CD14-positive monocyte (primary cell): ENCODE measurements around the gene G2E3. TPM values are rescaled to one million over a fixed set of nuclear protein-coding genes. Genes with fewer than 3 reads are reported as not detected.
"Not testable (repeated sequence)": the region's sequence is repeated elsewhere in the genome, so short reads cannot be mapped to it uniquely, and the experiment has no call there.

Source experiments
- DNase-seq, 3 donors: peaks; one replicate each; pipeline ENCODE4 v3.0.0-alpha.2; 2011 to 2022
- H2AFZ ChIP-seq: 2 replicates; pipeline ENCODE4 v1.6.0; 2012; ENCODE audit warnings: mild to moderate bottlenecking, low read depth, low read length, inconsistent platforms; ENCODE audit not compliant: insufficient read depth, poor library complexity, severe bottlenecking
- H3K27ac ChIP-seq, 2 donors: 1 replicate in 1 of 2; 2 replicates in 1 of 2; pipeline ENCODE4 v1.5.1; 2012 to 2013; ENCODE audit warnings: low read length in 2 of 2, control low read depth in 1 of 2, inconsistent platforms in 1 of 2, low read depth in 1 of 2, mild to moderate bottlenecking in 1 of 2
- H3K27me3 ChIP-seq, 2 donors: one replicate each; pipeline versions ENCODE4 v1.6.0 to v1.6.1; 2011 to 2013; ENCODE audit warnings: low read length in 2 of 2; ENCODE audit not compliant: control insufficient read depth in 2 of 2, insufficient read depth in 2 of 2
- H3K36me3 ChIP-seq, 2 donors: replicated peaks in 1 of 2; 1 replicate in 1 of 2; 2 replicates in 1 of 2; pipeline versions ENCODE4 v1.5.1 to v1.6.1; 2012 to 2013; ENCODE audit warnings: low read length in 2 of 2, control low read depth in 1 of 2, inconsistent platforms in 1 of 2, mild to moderate bottlenecking in 1 of 2; ENCODE audit not compliant: insufficient read depth in 2 of 2, control insufficient read depth in 1 of 2
- H3K4me1 ChIP-seq, 2 donors: 1 replicate in 1 of 2; 2 replicates in 1 of 2; pipeline versions ENCODE4 v1.5.1 to v1.6.1; 2012 to 2013; ENCODE audit warnings: low read length in 2 of 2, control low read depth in 1 of 2, inconsistent platforms in 1 of 2, mild to moderate bottlenecking in 1 of 2, moderate library complexity in 1 of 2; ENCODE audit not compliant: insufficient read depth in 2 of 2, control insufficient read depth in 1 of 2
- H3K4me2 ChIP-seq: replicated peaks from 2 replicates; pipeline ENCODE3; 2012; ENCODE audit warnings: low read length, moderate library complexity, mild to moderate bottlenecking; ENCODE audit not compliant: poor library complexity, severe bottlenecking; ENCODE audit errors: extremely low read depth
- H3K4me3 ChIP-seq, 3 experiments: fragments of 200-600 bp in 1 of 3; sonication (generic) in 1 of 3; replicated peaks in 1 of 3; 1 replicate in 2 of 3; 2 replicates in 1 of 3; pipeline ENCODE4 v1.5.1; 2011 to 2013; ENCODE audit warnings: low read length in 3 of 3, mild to moderate bottlenecking in 3 of 3, control low read depth in 2 of 3, low read depth in 2 of 3, inconsistent platforms in 1 of 3, moderate library complexity in 1 of 3
- H3K79me2 ChIP-seq: 2 replicates; pipeline ENCODE4 v1.6.0; 2012; ENCODE audit warnings: mild to moderate bottlenecking, control low read depth, inconsistent platforms, low read length, moderate library complexity; ENCODE audit not compliant: insufficient read depth
- H3K9ac ChIP-seq: 2 replicates; pipeline ENCODE4 v1.6.0; 2017; ENCODE audit warnings: low read length, mild to moderate bottlenecking; ENCODE audit not compliant: insufficient read depth, poor library complexity, severe bottlenecking
- H3K9me3 ChIP-seq, 2 donors: replicated peaks in 1 of 2; 1 replicate in 1 of 2; 2 replicates in 1 of 2; pipeline versions ENCODE4 v1.5.1 to v1.6.1; 2012 to 2013; ENCODE audit warnings: low read length in 2 of 2, control low read depth in 1 of 2; ENCODE audit not compliant: control insufficient read depth in 1 of 2, insufficient read depth in 1 of 2
- H4K20me1 ChIP-seq: 2 replicates; pipeline ENCODE4 v1.6.0; 2012; ENCODE audit warnings: mild to moderate bottlenecking, low read length, control low read depth, moderate library complexity; ENCODE audit not compliant: insufficient read depth
- H3K27ac Mint-ChIP-seq, 7 donors: one replicate each; pipeline ENCODE4 v1.8.0; 2020; ENCODE audit warnings: mild to moderate bottlenecking in 7 of 7, mixed read lengths in 7 of 7, moderate library complexity in 6 of 7, inconsistent platforms in 2 of 7
- H3K27me3 Mint-ChIP-seq, 3 donors: one replicate each; pipeline ENCODE4 v1.8.0; 2021 to 2022; ENCODE audit warnings: low read depth in 3 of 3, mild to moderate bottlenecking in 3 of 3, mixed read lengths in 3 of 3, moderate library complexity in 3 of 3, inconsistent platforms in 1 of 3
- H3K36me3 Mint-ChIP-seq, 2 donors: one replicate each; pipeline ENCODE4 v1.8.0; 2020; ENCODE audit warnings: mixed read lengths in 2 of 2, inconsistent platforms in 1 of 2, mild to moderate bottlenecking in 1 of 2
- H3K4me1 Mint-ChIP-seq: one replicate; pipeline ENCODE4 v1.8.0; 2020; ENCODE audit warnings: mild to moderate bottlenecking, mixed read lengths
- H3K4me3 Mint-ChIP-seq, 2 donors: one replicate each; pipeline ENCODE4 v1.8.0; 2020; ENCODE audit warnings: mild to moderate bottlenecking in 2 of 2, mixed read lengths in 2 of 2, moderate library complexity in 1 of 2
- H3K9me3 Mint-ChIP-seq, 7 donors: one replicate each; pipeline ENCODE4 v1.8.0; 2020 to 2022; ENCODE audit warnings: mixed read lengths in 7 of 7, mild to moderate bottlenecking in 6 of 7, moderate library complexity in 6 of 7, inconsistent platforms in 2 of 7
- WGBS: methylation state at CpG from one replicate; pipeline ENCODE4 v1.1.5; 2013; ENCODE audit warnings: missing lambda C conversion rate; ENCODE audit not compliant: insufficient coverage; 5-methylcytosine and 5-hydroxymethylcytosine counted together
- intact Hi-C, 2 donors: fragments of 100-400 bp; cut with micrococcal nuclease; formaldehyde crosslinking; loops; one replicate each; pipeline versions ENCODE4 v1.15.0 to v1.15.1; 2023
- polyA plus RNA-seq, 3 donors: library from polyadenylated mRNA; depleted of rRNA in 1 of 3; unstranded in 2 of 3; stranded (reverse) in 1 of 3; fragments of 300-500 nt in 2 of 3; fragments of >200 nt in 1 of 3; fragmentation: Illumina TruSeq in 2 of 3; gene quantifications; 1 replicate in 2 of 3; 2 replicates in 1 of 3; pipeline ENCODE4 v1.2.3, GENCODE V29; 2012 to 2021
- TF ChIP-seq, protein P1 (sequence below): fragments of 200-600 bp; IDR thresholded peaks from one replicate; pipeline ENCODE4 v1.8.0; 2022; ENCODE audit warnings: antibody characterized with exemption, mild to moderate bottlenecking

Gene G2E3
- polyA plus RNA-seq, 3 donors = 5.6 to 12.1 (median 5.6) TPM

DNA sequence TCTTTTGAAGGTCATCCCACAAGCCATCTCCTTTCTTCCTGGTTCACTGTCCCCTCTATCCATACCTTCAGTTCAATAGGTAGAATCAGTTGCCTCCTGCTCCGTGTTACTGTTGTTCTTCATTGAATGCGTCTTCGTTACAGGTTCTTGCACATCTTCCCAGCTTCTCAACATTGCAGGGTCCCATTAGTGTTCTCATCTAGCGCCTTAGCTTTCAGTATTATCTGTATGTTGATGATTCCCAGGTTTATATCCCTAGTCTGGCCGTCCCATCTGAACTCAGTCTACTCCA, 65.1 kb downstream of the G2E3 start:
- DNase-seq = no peak
- Mint-ChIP-seq H3K27ac (peak overlapping the region in 3 of 7 donors; percentile 1 to 59 (median 20)), H3K9me3 (no peaks in the 10 kb centered on the region), H3K4me3 (no peak overlapping the region), H3K4me1 (peaks cover 33% of the 10 kb centered on the region), H3K27me3 (no peaks in the 10 kb centered on the region), H3K36me3 (peaks cover 17 to 22% of the 10 kb centered on the region in 2 donors)
- WGBS = 100% methylated on average over 1 of the region's 5 CpGs
- no peak overlapping the region for H2AFZ ChIP-seq
- TF ChIP-seq, protein P1, sequence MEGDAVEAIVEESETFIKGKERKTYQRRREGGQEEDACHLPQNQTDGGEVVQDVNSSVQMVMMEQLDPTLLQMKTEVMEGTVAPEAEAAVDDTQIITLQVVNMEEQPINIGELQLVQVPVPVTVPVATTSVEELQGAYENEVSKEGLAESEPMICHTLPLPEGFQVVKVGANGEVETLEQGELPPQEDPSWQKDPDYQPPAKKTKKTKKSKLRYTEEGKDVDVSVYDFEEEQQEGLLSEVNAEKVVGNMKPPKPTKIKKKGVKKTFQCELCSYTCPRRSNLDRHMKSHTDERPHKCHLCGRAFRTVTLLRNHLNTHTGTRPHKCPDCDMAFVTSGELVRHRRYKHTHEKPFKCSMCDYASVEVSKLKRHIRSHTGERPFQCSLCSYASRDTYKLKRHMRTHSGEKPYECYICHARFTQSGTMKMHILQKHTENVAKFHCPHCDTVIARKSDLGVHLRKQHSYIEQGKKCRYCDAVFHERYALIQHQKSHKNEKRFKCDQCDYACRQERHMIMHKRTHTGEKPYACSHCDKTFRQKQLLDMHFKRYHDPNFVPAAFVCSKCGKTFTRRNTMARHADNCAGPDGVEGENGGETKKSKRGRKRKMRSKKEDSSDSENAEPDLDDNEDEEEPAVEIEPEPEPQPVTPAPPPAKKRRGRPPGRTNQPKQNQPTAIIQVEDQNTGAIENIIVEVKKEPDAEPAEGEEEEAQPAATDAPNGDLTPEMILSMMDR = no peak
- no peaks in the 10 kb centered on the region for H3K9me3 ChIP-seq
- intact Hi-C loops = no loop called here
- H3K27me3 ChIP-seq = no peaks in the 10 kb centered on the region
- H3K79me2 ChIP-seq = peaks cover 70% of the 10 kb centered on the region
- peaks cover 28 to 42% of the 10 kb centered on the region in 2 donors for H3K4me1 ChIP-seq
- H4K20me1 ChIP-seq = peaks cover 35% of the 10 kb centered on the region
- no peak overlapping the region for H3K4me2 ChIP-seq
- H3K4me3 ChIP-seq = no peak overlapping the region
- peak overlapping the region in 1 of 2 donors; percentile 6 for H3K27ac ChIP-seq
- no peak overlapping the region for H3K9ac ChIP-seq
- H3K36me3 ChIP-seq = peaks cover 4 to 16% of the 10 kb centered on the region in 2 donors

DNA sequence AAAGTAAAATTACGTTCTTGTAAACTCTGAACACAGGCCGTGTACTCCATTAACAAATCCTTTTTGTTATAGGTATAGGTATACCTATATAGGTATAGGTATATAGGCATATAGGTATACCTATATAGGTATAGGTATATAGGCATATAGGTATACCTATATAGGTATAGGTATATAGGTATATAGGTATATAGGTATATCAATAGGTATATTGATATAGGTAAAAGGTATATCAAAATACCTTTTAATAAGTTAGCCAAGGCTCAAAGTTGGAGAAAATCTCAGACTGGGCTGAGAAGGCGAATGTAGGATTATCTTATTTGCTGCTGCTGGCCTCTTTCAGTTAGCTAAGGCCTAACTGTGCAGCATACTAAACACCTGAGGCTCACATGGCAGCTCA, 66.6 kb downstream of the G2E3 start:
- intact Hi-C loops = no loop called here

DNA sequence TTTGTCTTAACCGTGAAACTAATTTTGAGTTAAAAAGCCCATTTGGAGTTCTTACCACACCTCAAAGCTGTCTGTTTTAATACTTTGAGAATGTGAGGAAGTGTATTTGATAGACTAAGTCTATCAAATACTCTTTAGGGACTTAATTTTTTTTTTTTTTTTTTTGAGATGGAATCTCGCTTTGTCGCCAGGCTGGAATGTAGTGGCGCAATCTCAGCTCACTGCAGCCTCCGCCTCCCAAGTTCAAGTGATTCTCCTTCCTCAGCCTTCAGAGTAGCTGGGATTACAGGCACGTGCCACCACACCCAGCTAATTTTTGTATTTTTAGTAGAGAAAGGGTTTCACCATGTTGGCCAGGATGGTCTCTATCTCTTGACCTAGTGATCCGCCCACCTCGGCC, 70.5 kb downstream of the G2E3 start:
- H2AFZ ChIP-seq, H3K9me3 Mint-ChIP-seq, H3K4me1 ChIP-seq, H3K9me3 ChIP-seq, H3K4me1 Mint-ChIP-seq, intact Hi-C loops, H3K4me3 ChIP-seq, H3K4me3 Mint-ChIP-seq, H3K27me3 ChIP-seq, H3K4me2 ChIP-seq, H3K27ac ChIP-seq, H3K27me3 Mint-ChIP-seq, DNase-seq, H3K9ac ChIP-seq: not testable (repeated sequence)
- peak overlapping the region in 1 of 7 donors; percentile 55 for H3K27ac Mint-ChIP-seq
- peaks cover 81% of the 10 kb centered on the region for H3K79me2 ChIP-seq
- WGBS = no CpG with 5 or more reads among the region's 8 CpGs
- peaks cover 37 to 54% of the 10 kb centered on the region in 2 donors for H3K36me3 ChIP-seq
- H3K36me3 Mint-ChIP-seq = peaks cover 42 to 62% of the 10 kb centered on the region in 2 donors
- H4K20me1 ChIP-seq = peaks cover 59% of the 10 kb centered on the region

More for the DNA sequence above, 66.6 kb downstream of the G2E3 start:
- Histone ChIP-seq H3K9me3 (no peaks in the 10 kb centered on the region), H3K9ac (no peak overlapping the region), H3K4me2 (no peak overlapping the region), H3K36me3 (peaks cover 7 to 21% of the 10 kb centered on the region in 2 donors), H3K27me3 (no peaks in the 10 kb centered on the region), H3K4me1 (peaks cover 24 to 34% of the 10 kb centered on the region in 2 donors), H3K79me2 (peaks cover 83% of the 10 kb centered on the region), H2AFZ (no peak overlapping the region), H3K27ac (no peak overlapping the region), H4K20me1 (peaks cover 46% of the 10 kb centered on the region), H3K4me3 (no peak overlapping the region)
- TF ChIP-seq, protein P1 = no peak
- peak overlapping the region in 1 of 7 donors; percentile 50 for H3K27ac Mint-ChIP-seq
- DNase-seq = no peak
- H3K27me3 Mint-ChIP-seq = no peaks in the 10 kb centered on the region
- no peak overlapping the region for H3K4me3 Mint-ChIP-seq
- WGBS = 100% methylated on average over 1 of the region's 3 CpGs
- H3K36me3 Mint-ChIP-seq = peaks cover 22 to 34% of the 10 kb centered on the region in 2 donors
- peaks cover 27% of the 10 kb centered on the region for H3K4me1 Mint-ChIP-seq
- no peaks in the 10 kb centered on the region for H3K9me3 Mint-ChIP-seq
